DND-41 (cell line): ENCODE data around the gene PDIK1L.

Source experiments
- ATAC-seq: fragments of 200-7000 bp; cut with Tn5 transposase; 3 replicates; pipeline ENCODE4 v1.9.1; 2021; ENCODE audit warnings: low read depth; ENCODE audit not compliant: insufficient read depth
- DNase-seq: peaks from one replicate; pipeline ENCODE4 v3.0.0-alpha.2; 2020
- H2AFZ ChIP-seq: 2 replicates; pipeline ENCODE4 v1.6.0; 2012; ENCODE audit warnings: low read depth, low read length
- H3K27ac ChIP-seq: 2 replicates; pipeline ENCODE4 v1.5.1; 2012; ENCODE audit warnings: low read length, inconsistent platforms
- H3K27me3 ChIP-seq: fragments of 200-600 bp; sonication (generic); 2 replicates; pipeline ENCODE4 v1.6.0; 2012; ENCODE audit warnings: low read length, mild to moderate bottlenecking, inconsistent platforms; ENCODE audit not compliant: insufficient read depth, poor library complexity
- H3K36me3 ChIP-seq: 2 replicates; pipeline ENCODE4 v1.5.1; 2012; ENCODE audit warnings: low read length, inconsistent platforms; ENCODE audit not compliant: insufficient read depth
- H3K4me1 ChIP-seq: 2 replicates; pipeline ENCODE4 v1.5.1; 2012; ENCODE audit warnings: mild to moderate bottlenecking, low read length; ENCODE audit not compliant: insufficient read depth
- H3K4me2 ChIP-seq: 2 replicates; pipeline ENCODE4 v1.6.0; 2012; ENCODE audit warnings: mild to moderate bottlenecking, moderate library complexity, low read length, inconsistent platforms; ENCODE audit not compliant: insufficient read depth
- H3K4me3 ChIP-seq, 2 experiments: fragments of 200-600 bp in 1 of 2; shearing (Covaris generic) in 1 of 2; 2 replicates each; pipeline ENCODE4 v1.5.1; 2012 to 2016; ENCODE audit warnings: inconsistent platforms in 2 of 2, low read length in 2 of 2, mild to moderate bottlenecking in 2 of 2, low read depth in 1 of 2, moderate library complexity in 1 of 2
- H3K79me2 ChIP-seq: 2 replicates; pipeline ENCODE4 v1.6.0; 2012; ENCODE audit warnings: low read length, inconsistent platforms; ENCODE audit not compliant: insufficient read depth
- H3K9ac ChIP-seq: 2 replicates; pipeline ENCODE4 v1.6.0; 2012; ENCODE audit warnings: low read depth, mild to moderate bottlenecking, inconsistent platforms, low read length, moderate library complexity
- H3K9me3 ChIP-seq: 2 replicates; pipeline ENCODE4 v1.5.1; 2012; ENCODE audit warnings: low read length, moderate library complexity, mild to moderate bottlenecking, inconsistent platforms; ENCODE audit not compliant: insufficient read depth, severe bottlenecking
- H4K20me1 ChIP-seq: 2 replicates; pipeline ENCODE4 v1.6.0; 2012; ENCODE audit warnings: low read length; ENCODE audit not compliant: insufficient read depth
- EZH2 ChIP-seq: IDR thresholded peaks from 3 replicates; pipeline ENCODE4 v1.6.1; 2012; ENCODE audit warnings: borderline replicate concordance, low read depth, mild to moderate bottlenecking, moderate library complexity, low read length, inconsistent platforms; ENCODE audit not compliant: severe bottlenecking
- TF ChIP-seq, protein P1 (sequence below): IDR thresholded peaks from 2 replicates; pipeline ENCODE4 v1.5.1; 2012; ENCODE audit warnings: borderline replicate concordance, low read length, moderate library complexity, mild to moderate bottlenecking; ENCODE audit not compliant: poor library complexity, severe bottlenecking; ENCODE audit errors: extremely low read depth

PDIK1L gene

DNA sequence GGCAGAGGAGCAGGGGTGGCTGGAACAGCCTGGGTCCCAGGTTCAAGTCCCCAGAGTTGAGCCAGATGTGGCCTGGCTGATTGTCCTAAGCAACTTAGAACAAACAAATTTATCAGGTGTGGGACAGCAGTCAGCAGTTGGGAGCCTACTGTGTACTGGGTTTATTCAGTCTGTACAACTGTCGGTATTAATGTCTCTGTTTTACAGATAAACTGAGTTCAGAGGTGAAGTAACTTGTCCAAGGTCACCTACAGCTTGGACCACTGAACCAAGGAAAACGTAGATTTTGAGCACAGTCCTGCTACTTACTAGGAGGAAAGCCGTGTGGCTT is 29.6 kb upstream of the PDIK1L start:
- no peak overlapping the region for H3K27ac ChIP-seq
- ATAC-seq (no peak), DNase-seq (no peak)
- H4K20me1 ChIP-seq = no peaks in the 10 kb centered on the region
- peaks cover 17% of the 10 kb centered on the region for H3K27me3 ChIP-seq
- TF ChIP-seq, protein P1, sequence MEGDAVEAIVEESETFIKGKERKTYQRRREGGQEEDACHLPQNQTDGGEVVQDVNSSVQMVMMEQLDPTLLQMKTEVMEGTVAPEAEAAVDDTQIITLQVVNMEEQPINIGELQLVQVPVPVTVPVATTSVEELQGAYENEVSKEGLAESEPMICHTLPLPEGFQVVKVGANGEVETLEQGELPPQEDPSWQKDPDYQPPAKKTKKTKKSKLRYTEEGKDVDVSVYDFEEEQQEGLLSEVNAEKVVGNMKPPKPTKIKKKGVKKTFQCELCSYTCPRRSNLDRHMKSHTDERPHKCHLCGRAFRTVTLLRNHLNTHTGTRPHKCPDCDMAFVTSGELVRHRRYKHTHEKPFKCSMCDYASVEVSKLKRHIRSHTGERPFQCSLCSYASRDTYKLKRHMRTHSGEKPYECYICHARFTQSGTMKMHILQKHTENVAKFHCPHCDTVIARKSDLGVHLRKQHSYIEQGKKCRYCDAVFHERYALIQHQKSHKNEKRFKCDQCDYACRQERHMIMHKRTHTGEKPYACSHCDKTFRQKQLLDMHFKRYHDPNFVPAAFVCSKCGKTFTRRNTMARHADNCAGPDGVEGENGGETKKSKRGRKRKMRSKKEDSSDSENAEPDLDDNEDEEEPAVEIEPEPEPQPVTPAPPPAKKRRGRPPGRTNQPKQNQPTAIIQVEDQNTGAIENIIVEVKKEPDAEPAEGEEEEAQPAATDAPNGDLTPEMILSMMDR = no peak
- no peak for TF ChIP-seq EZH2
- H3K4me2 ChIP-seq = no peak overlapping the region
- H3K9me3 ChIP-seq = no peaks in the 10 kb centered on the region
- no peaks in the 10 kb centered on the region for H3K4me1 ChIP-seq
- no peak overlapping the region for H3K4me3 ChIP-seq
- H3K36me3 ChIP-seq = no peaks in the 10 kb centered on the region
- no peak overlapping the region for H3K9ac ChIP-seq
- no peaks in the 10 kb centered on the region for H3K79me2 ChIP-seq
- H2AFZ ChIP-seq = no peak overlapping the region

- Histone ChIP-seq H3K27me3 (peaks cover 17% of the 10 kb centered on the region), H2AFZ (no peak overlapping the region), H3K4me1 (no peaks in the 10 kb centered on the region), H4K20me1 (no peaks in the 10 kb centered on the region), H3K9me3 (no peaks in the 10 kb centered on the region), H3K4me2 (no peak overlapping the region), H3K36me3 (no peaks in the 10 kb centered on the region), H3K9ac (no peak overlapping the region), H3K27ac (no peak overlapping the region), H3K79me2 (no peaks in the 10 kb centered on the region), H3K4me3 (no peak overlapping the region)
- DNase-seq (no peak), ATAC-seq (no peak)
- TF ChIP-seq, protein P1 = no peak
- TF ChIP-seq EZH2 = no peak
These were observed 28.4 kb upstream of the PDIK1L start for GRCh38 chr1:26083208-26083607.

DNA sequence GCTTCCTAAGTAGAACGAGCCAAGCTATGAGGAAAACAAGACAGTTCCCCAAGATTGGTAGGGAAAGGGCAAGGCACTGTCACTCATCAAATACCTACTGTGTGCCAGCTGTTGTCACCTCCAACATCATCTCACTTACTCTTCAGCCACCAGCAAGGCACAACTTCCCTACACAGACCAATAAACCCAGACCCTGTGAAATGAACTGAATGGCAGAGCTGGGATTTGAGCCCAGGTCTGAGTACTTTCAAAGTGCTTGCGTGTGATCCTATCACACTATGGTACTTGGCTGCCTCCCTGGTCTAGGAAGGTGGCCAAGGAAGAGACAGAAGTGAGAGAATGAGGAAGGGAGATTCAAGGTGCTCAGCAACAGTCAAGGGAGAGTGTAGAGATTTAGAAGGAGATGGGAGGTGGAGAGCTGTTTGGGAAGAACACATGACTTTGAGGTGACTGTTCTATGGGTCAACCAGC is 27.5 kb upstream of the PDIK1L start:
- ATAC-seq (no peak), DNase-seq (no peak)
- Histone ChIP-seq H4K20me1 (no peaks in the 10 kb centered on the region), H3K27me3 (peaks cover 14% of the 10 kb centered on the region), H3K4me1 (no peaks in the 10 kb centered on the region), H3K9ac (no peak overlapping the region), H3K4me3 (no peak overlapping the region), H3K79me2 (no peaks in the 10 kb centered on the region), H2AFZ (no peak overlapping the region), H3K4me2 (no peak overlapping the region), H3K36me3 (no peaks in the 10 kb centered on the region), H3K9me3 (no peaks in the 10 kb centered on the region), H3K27ac (no peak overlapping the region)
- TF ChIP-seq EZH2 = no peak
- TF ChIP-seq, protein P1 = no peak

GRCh38 chr1:26084844-26085243 is 26.8 kb upstream of the PDIK1L start:
- Histone ChIP-seq H2AFZ (no peak overlapping the region), H3K9me3 (no peaks in the 10 kb centered on the region), H3K4me3 (no peak overlapping the region), H3K4me2 (no peak overlapping the region), H3K27ac (no peak overlapping the region), H3K4me1 (no peaks in the 10 kb centered on the region), H3K9ac (no peak overlapping the region), H3K36me3 (no peaks in the 10 kb centered on the region), H4K20me1 (no peaks in the 10 kb centered on the region), H3K27me3 (peaks cover 12% of the 10 kb centered on the region), H3K79me2 (no peaks in the 10 kb centered on the region)
- no peak for ATAC-seq
- no peak for TF ChIP-seq EZH2
- TF ChIP-seq, protein P1 = no peak
- DNase-seq = no peak
